ENCODE data around the gene GJB1. TPM values are rescaled to one million over a fixed set of nuclear protein-coding genes. Genes with fewer than 3 reads are reported as not detected.

Gene GJB1
- total and polyA plus RNA-seq, 2 experiments from 2014 or later: 0.14 TPM; not detected in 1

DNA sequence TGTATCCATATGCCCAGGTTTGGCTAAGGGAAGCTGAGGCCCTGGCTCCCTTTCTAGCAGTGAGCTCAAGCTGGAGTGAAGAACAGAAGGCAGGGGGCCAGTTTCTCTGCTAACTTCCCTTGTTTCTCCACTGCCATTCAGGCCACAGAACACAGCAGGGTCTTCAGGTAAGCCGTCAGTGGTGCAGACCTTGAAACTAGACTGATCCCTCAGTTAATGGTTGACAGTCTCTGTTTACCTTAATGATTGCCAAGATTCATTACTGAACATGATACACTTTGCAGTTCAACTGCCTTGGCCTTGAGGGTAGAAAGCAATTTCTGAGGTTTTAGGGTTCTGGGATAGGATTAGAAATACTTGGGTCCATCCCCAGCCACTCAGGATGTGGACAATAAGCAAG lies 8.9 kb upstream of the GJB1 start:
- no peak for ATAC-seq

More for the DNA sequence above, 8.9 kb upstream of the GJB1 start:
- no peaks in the 10 kb centered on the region for H3K27me3 ChIP-seq (ENCODE audit: insufficient read depth)
- Mint-ChIP-seq H3K27ac (no peak overlapping the region), H3K27me3 (ENCODE audit: insufficient read depth, low read depth, poor library complexity) (peaks cover 1% of the 10 kb centered on the region), H3K9me3 (no peaks in the 10 kb centered on the region; the same call in 2 of the 3 replicates), H3K4me3 (no peak overlapping the region), H3K36me3 (ENCODE audit: low read depth) (no peaks in the 10 kb centered on the region), H3K4me1 (peaks cover 28% of the 10 kb centered on the region)
- H3K27ac ChIP-seq (ENCODE audit: low read depth): no peak overlapping the region
- DNase-seq (ENCODE audit: low spot score): no peak
- H3K4me3 ChIP-seq: no peak overlapping the region
- TF ChIP-seq NANOG (IDR thresholded peaks at IDR 0.05; ENCODE audit: borderline replicate concordance) (no peak), EZH2phosphoT487 (IDR thresholded peaks at IDR 0.05; ENCODE audit: unreplicated experiment) (no peak), JUNB (IDR thresholded peaks at IDR 0.05; ENCODE audit: unreplicated experiment) (no peak), EZH2 (IDR thresholded peaks at IDR 0.05; ENCODE audit: low read depth, unreplicated experiment) (no peak), ETS1 (IDR thresholded peaks at IDR 0.05) (no peak), ZNF114 (CRISPR knock-in tag; IDR thresholded peaks at IDR 0.05) (no peak), REST (IDR thresholded peaks at IDR 0.05; ENCODE audit: unreplicated experiment) (no peak), ZNF331 (CRISPR knock-in tag; IDR thresholded peaks at IDR 0.05; ENCODE audit: low read depth) (no peak), POLR2AphosphoS5 (IDR thresholded peaks at IDR 0.05; ENCODE audit: low read depth) (no peak), CREB1 (CRISPR knock-in tag; IDR thresholded peaks at IDR 0.05; ENCODE audit: low read depth) (no peak), STAT1 (IDR thresholded peaks at IDR 0.05; ENCODE audit: unreplicated experiment) (no peak)
- TF ChIP-seq, protein P1, sequence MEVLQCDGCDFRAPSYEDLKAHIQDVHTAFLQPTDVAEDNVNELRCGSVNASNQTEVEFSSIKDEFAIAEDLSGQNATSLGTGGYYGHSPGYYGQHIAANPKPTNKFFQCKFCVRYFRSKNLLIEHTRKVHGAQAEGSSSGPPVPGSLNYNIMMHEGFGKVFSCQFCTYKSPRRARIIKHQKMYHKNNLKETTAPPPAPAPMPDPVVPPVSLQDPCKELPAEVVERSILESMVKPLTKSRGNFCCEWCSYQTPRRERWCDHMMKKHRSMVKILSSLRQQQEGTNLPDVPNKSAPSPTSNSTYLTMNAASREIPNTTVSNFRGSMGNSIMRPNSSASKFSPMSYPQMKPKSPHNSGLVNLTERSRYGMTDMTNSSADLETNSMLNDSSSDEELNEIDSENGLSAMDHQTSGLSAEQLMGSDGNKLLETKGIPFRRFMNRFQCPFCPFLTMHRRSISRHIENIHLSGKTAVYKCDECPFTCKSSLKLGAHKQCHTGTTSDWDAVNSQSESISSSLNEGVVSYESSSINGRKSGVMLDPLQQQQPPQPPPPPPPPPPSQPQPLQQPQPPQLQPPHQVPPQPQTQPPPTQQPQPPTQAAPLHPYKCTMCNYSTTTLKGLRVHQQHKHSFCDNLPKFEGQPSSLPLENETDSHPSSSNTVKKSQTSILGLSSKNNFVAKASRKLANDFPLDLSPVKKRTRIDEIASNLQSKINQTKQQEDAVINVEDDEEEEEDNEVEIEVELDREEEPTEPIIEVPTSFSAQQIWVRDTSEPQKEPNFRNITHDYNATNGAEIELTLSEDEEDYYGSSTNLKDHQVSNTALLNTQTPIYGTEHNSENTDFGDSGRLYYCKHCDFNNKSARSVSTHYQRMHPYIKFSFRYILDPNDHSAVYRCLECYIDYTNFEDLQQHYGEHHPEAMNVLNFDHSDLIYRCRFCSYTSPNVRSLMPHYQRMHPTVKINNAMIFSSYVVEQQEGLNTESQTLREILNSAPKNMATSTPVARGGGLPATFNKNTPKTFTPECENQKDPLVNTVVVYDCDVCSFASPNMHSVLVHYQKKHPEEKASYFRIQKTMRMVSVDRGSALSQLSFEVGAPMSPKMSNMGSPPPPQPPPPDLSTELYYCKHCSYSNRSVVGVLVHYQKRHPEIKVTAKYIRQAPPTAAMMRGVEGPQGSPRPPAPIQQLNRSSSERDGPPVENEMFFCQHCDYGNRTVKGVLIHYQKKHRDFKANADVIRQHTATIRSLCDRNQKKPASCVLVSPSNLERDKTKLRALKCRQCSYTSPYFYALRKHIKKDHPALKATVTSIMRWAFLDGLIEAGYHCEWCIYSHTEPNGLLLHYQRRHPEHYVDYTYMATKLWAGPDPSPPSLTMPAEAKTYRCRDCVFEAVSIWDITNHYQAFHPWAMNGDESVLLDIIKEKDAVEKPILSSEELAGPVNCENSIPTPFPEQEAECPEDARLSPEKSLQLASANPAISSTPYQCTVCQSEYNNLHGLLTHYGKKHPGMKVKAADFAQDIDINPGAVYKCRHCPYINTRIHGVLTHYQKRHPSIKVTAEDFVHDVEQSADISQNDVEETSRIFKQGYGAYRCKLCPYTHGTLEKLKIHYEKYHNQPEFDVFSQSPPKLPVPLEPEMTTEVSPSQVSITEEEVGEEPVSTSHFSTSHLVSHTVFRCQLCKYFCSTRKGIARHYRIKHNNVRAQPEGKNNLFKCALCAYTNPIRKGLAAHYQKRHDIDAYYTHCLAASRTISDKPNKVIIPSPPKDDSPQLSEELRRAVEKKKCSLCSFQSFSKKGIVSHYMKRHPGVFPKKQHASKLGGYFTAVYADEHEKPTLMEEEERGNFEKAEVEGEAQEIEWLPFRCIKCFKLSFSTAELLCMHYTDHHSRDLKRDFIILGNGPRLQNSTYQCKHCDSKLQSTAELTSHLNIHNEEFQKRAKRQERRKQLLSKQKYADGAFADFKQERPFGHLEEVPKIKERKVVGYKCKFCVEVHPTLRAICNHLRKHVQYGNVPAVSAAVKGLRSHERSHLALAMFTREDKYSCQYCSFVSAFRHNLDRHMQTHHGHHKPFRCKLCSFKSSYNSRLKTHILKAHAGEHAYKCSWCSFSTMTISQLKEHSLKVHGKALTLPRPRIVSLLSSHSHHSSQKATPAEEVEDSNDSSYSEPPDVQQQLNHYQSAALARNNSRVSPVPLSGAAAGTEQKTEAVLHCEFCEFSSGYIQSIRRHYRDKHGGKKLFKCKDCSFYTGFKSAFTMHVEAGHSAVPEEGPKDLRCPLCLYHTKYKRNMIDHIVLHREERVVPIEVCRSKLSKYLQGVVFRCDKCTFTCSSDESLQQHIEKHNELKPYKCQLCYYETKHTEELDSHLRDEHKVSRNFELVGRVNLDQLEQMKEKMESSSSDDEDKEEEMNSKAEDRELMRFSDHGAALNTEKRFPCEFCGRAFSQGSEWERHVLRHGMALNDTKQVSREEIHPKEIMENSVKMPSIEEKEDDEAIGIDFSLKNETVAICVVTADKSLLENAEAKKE (CRISPR knock-in tag; IDR thresholded peaks at IDR 0.05): no peak
- TF ChIP-seq, protein P2, sequence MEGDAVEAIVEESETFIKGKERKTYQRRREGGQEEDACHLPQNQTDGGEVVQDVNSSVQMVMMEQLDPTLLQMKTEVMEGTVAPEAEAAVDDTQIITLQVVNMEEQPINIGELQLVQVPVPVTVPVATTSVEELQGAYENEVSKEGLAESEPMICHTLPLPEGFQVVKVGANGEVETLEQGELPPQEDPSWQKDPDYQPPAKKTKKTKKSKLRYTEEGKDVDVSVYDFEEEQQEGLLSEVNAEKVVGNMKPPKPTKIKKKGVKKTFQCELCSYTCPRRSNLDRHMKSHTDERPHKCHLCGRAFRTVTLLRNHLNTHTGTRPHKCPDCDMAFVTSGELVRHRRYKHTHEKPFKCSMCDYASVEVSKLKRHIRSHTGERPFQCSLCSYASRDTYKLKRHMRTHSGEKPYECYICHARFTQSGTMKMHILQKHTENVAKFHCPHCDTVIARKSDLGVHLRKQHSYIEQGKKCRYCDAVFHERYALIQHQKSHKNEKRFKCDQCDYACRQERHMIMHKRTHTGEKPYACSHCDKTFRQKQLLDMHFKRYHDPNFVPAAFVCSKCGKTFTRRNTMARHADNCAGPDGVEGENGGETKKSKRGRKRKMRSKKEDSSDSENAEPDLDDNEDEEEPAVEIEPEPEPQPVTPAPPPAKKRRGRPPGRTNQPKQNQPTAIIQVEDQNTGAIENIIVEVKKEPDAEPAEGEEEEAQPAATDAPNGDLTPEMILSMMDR (conservative IDR thresholded peaks at IDR 0.05; ENCODE audit: low read depth in 2 of 2): no peak
- no peaks in the 10 kb centered on the region for H3F3A ChIP-seq (replicated peaks; ENCODE audit: low read depth)
- H4K20me1 ChIP-seq (replicated peaks; ENCODE audit: insufficient read depth): no peaks in the 10 kb centered on the region
- H3K9me2 ChIP-seq (ENCODE audit: insufficient read depth): no peaks in the 10 kb centered on the region
- H2AFZ ChIP-seq: no peak overlapping the region
- H3K36me3 ChIP-seq (ENCODE audit: insufficient read depth): no peaks in the 10 kb centered on the region
- no peak overlapping the region for H3K4me2 ChIP-seq
- no peaks in the 10 kb centered on the region for H3K79me2 ChIP-seq (replicated peaks; ENCODE audit: insufficient read depth)
- H3K4me1 ChIP-seq (ENCODE audit: insufficient read depth): peaks cover 7% of the 10 kb centered on the region; the same call in 1 of the 2 replicates
